Liver (tissue), 9 donors: ENCODE measurements around the gene ARHGAP4. TPM values are rescaled to one million over a fixed set of nuclear protein-coding genes. Genes with fewer than 3 reads are reported as not detected.

Experiments used
- DNase-seq: peaks from one replicate; pipeline ENCODE4 v3.0.0-alpha.2; 2017; ENCODE audit warnings: low spot score
- H3K27ac ChIP-seq, 2 donors: one replicate each; pipeline ENCODE4 v1.7.0; 2013; ENCODE audit warnings: inconsistent platforms in 2 of 2, low read length in 2 of 2, control low read depth in 1 of 2, low read depth in 1 of 2, mild to moderate bottlenecking in 1 of 2
- H3K27me3 ChIP-seq, 4 donors: one replicate each; pipeline versions ENCODE4 v1.6.1 to v1.7.0; 2013; ENCODE audit warnings: low read length in 3 of 4, inconsistent platforms in 1 of 4, mild to moderate bottlenecking in 1 of 4, moderate library complexity in 1 of 4; ENCODE audit not compliant: control insufficient read depth in 4 of 4, insufficient read depth in 4 of 4
- H3K36me3 ChIP-seq, 4 donors: one replicate each; pipeline versions ENCODE4 v1.6.1 to v1.7.0; 2013; ENCODE audit warnings: low read length in 3 of 4, mild to moderate bottlenecking in 3 of 4, low read depth in 1 of 4, moderate library complexity in 1 of 4; ENCODE audit not compliant: control insufficient read depth in 4 of 4, insufficient read depth in 3 of 4
- H3K4me1 ChIP-seq, 4 donors: one replicate each; pipeline versions ENCODE4 v1.6.1 to v1.7.0; 2013; ENCODE audit warnings: low read length in 3 of 4, mild to moderate bottlenecking in 3 of 4, moderate library complexity in 1 of 4; ENCODE audit not compliant: control insufficient read depth in 4 of 4, insufficient read depth in 4 of 4
- H3K4me3 ChIP-seq, 3 donors: one replicate each; pipeline versions ENCODE4 v1.6.1 to v1.7.0; 2013; ENCODE audit warnings: low read length in 3 of 3, control low read depth in 1 of 3, low read depth in 1 of 3, mild to moderate bottlenecking in 1 of 3
- H3K9ac ChIP-seq, 2 donors: one replicate each; pipeline ENCODE4 v1.7.0; 2013; ENCODE audit warnings: low read length in 2 of 2, mild to moderate bottlenecking in 2 of 2, moderate library complexity in 2 of 2, control low read depth in 1 of 2, low read depth in 1 of 2
- H3K9me3 ChIP-seq, 4 donors: one replicate each; pipeline versions ENCODE4 v1.6.1 to v1.7.0; 2013; ENCODE audit warnings: low read length in 3 of 4; ENCODE audit not compliant: control insufficient read depth in 4 of 4
- CTCF ChIP-seq: fragments of 150-350 bp; IDR thresholded peaks from 2 replicates; pipeline ENCODE4 v1.5.1; 2017; ENCODE audit warnings: improper control_type of control experiment, low read depth, low read length; ENCODE audit not compliant: missing input control
- EGR1 ChIP-seq, 2 donors: IDR thresholded peaks; 2 replicates each; pipeline ENCODE4 v1.6.1; 2016 to 2018; ENCODE audit warnings: antibody characterized with exemption in 2 of 2, low read depth in 2 of 2
- FOXA1 ChIP-seq: IDR thresholded peaks from 2 replicates; pipeline ENCODE4 v1.6.1; 2016; ENCODE audit warnings: antibody characterized with exemption
- FOXA2 ChIP-seq: IDR thresholded peaks from 2 replicates; pipeline ENCODE4 v1.6.1; 2016; ENCODE audit warnings: antibody characterized with exemption
- GABPA ChIP-seq, 2 donors: IDR thresholded peaks in 1 of 2; conservative IDR thresholded peaks in 1 of 2; 2 replicates each; pipeline ENCODE4 v1.6.1; 2016; ENCODE audit warnings: antibody characterized with exemption in 2 of 2, mild to moderate bottlenecking in 1 of 2, moderate library complexity in 1 of 2
- HNF4A ChIP-seq, 2 donors: conservative IDR thresholded peaks; 2 replicates each; pipeline ENCODE4 v1.6.1; 2016; ENCODE audit warnings: antibody characterized with exemption in 2 of 2, mild to moderate bottlenecking in 2 of 2
- HNF4G ChIP-seq: IDR thresholded peaks from 2 replicates; pipeline ENCODE4 v1.6.1; 2016; ENCODE audit warnings: antibody characterized with exemption
- JUND ChIP-seq, 2 donors: IDR thresholded peaks; 2 replicates each; pipeline ENCODE4 v1.6.1; 2016; ENCODE audit warnings: antibody characterized with exemption in 2 of 2
- MAX ChIP-seq: IDR thresholded peaks from 2 replicates; pipeline ENCODE4 v1.6.1; 2016; ENCODE audit warnings: antibody characterized with exemption
- NR2F2 ChIP-seq: IDR thresholded peaks from 2 replicates; pipeline ENCODE4 v1.6.1; 2016; ENCODE audit warnings: antibody characterized with exemption
- RAD21 ChIP-seq, 2 donors: IDR thresholded peaks; 2 replicates each; pipeline ENCODE4 v1.6.1; 2016; ENCODE audit warnings: antibody characterized with exemption in 2 of 2, mild to moderate bottlenecking in 2 of 2
- REST ChIP-seq: IDR thresholded peaks from 2 replicates; pipeline ENCODE4 v1.6.1; 2016; ENCODE audit warnings: antibody characterized with exemption, mild to moderate bottlenecking
- RXRA ChIP-seq, 2 donors: IDR thresholded peaks; 2 replicates each; pipeline ENCODE4 v1.6.1; 2017 to 2018; ENCODE audit warnings: antibody characterized with exemption in 2 of 2, mild to moderate bottlenecking in 1 of 2
- SP1 ChIP-seq: IDR thresholded peaks from 2 replicates; pipeline ENCODE4 v1.6.1; 2018; ENCODE audit warnings: antibody characterized with exemption, mild to moderate bottlenecking
- TAF1 ChIP-seq: conservative IDR thresholded peaks from 2 replicates; pipeline ENCODE4 v1.6.1; 2016; ENCODE audit warnings: antibody characterized with exemption, mild to moderate bottlenecking
- YY1 ChIP-seq: IDR thresholded peaks from 2 replicates; pipeline ENCODE4 v1.6.1; 2016; ENCODE audit warnings: antibody characterized with exemption, mild to moderate bottlenecking
- ZBTB33 ChIP-seq: IDR thresholded peaks from 2 replicates; pipeline ENCODE4 v1.6.1; 2016; ENCODE audit warnings: antibody characterized with exemption
- WGBS: extraction: QIAGEN DNeasy Blood & Tissue Kit; methylation state at CpG from one replicate; pipeline ENCODE4 v1.1.7; 2013; 5-methylcytosine and 5-hydroxymethylcytosine counted together
- polyA plus RNA-seq, 2 donors: library from polyadenylated mRNA; stranded (reverse) in 1 of 2; unstranded in 1 of 2; fragments of 200-250 nt in 1 of 2; fragments of >200 nt in 1 of 2; fragmentation: Nextera tagmentation in 1 of 2; extraction: Ambion mirVana in 1 of 2; gene quantifications; one replicate each; pipeline versions ENCODE4 v1.2.1 to v1.2.3, GENCODE V29; 2013 to 2015
- total RNA-seq, 2 donors: library from RNA; depleted of rRNA; stranded (reverse); fragments of >200 nt; gene quantifications; one replicate each; pipeline ENCODE4 v1.2.3, GENCODE V29; 2014
- donor health status: healthy.
- donor health status: healthy.
- donor health status: healthy.
- donor health status: healthy.
- donor health status: healthy.

ARHGAP4 gene
- total and polyA plus RNA-seq, 4 donors = 3.3 to 28.1 (median 10.2) TPM

- Histone ChIP-seq H3K9ac (no peak overlapping the region), H3K27me3 (peaks cover 0 to 5% (median 0%) of the 10 kb centered on the region in 4 donors), H3K9me3 (no peaks in the 10 kb centered on the region), H3K27ac (no peak overlapping the region), H3K36me3 (no peaks in the 10 kb centered on the region), H3K4me1 (peaks cover 0 to 2% (median 0%) of the 10 kb centered on the region in 4 donors), H3K4me3 (no peak overlapping the region)
- no peak for TF ChIP-seq YY1
- no peak for TF ChIP-seq JUND (IDR thresholded peaks at IDR 0.05)
- no peak for TF ChIP-seq ZBTB33
- TF ChIP-seq HNF4G = no peak
- TF ChIP-seq MAX = no peak
- no peak for TF ChIP-seq EGR1 (IDR thresholded peaks at IDR 0.05; ENCODE audit: low read depth in 2 of 2)
- TF ChIP-seq REST = no peak
- TF ChIP-seq HNF4A (conservative IDR thresholded peaks at IDR 0.05) = no peak
- TF ChIP-seq NR2F2 = no peak
- TF ChIP-seq GABPA (IDR thresholded peaks at IDR 0.05 in 1 of 2, conservative IDR thresholded peaks at IDR 0.05 in 1 of 2) = no peak
- TF ChIP-seq FOXA1 = no peak
- TF ChIP-seq RAD21 (IDR thresholded peaks at IDR 0.05) = no peak
- no peak for TF ChIP-seq RXRA (IDR thresholded peaks at IDR 0.05)
- no peak for TF ChIP-seq FOXA2
- no peak for TF ChIP-seq SP1
- no peak for DNase-seq
- 45% methylated on average over 13 of the region's 13 CpGs for WGBS
Observed at GRCh38 chrX:153884136-153884535, 41.9 kb downstream of the ARHGAP4 start.

- 49% methylated on average over 13 of the region's 13 CpGs for WGBS
- no peaks in the 10 kb centered on the region for H3K36me3 ChIP-seq
- no peak overlapping the region for H3K9ac ChIP-seq
- H3K9me3 ChIP-seq = no peaks in the 10 kb centered on the region
- DNase-seq = no peak
- H3K27ac ChIP-seq = no peak overlapping the region
- H3K4me1 ChIP-seq = peaks cover 0 to 2% (median 0%) of the 10 kb centered on the region in 4 donors
- peaks cover 0 to 5% (median 0%) of the 10 kb centered on the region in 4 donors for H3K27me3 ChIP-seq
- H3K4me3 ChIP-seq = no peak overlapping the region
- TF ChIP-seq NR2F2 (no peak), JUND (IDR thresholded peaks at IDR 0.05) (no peak), FOXA1 (no peak), YY1 (no peak), CTCF (no peak), MAX (no peak), RAD21 (IDR thresholded peaks at IDR 0.05) (no peak), RXRA (IDR thresholded peaks at IDR 0.05) (no peak), TAF1 (no peak), REST (no peak), SP1 (no peak), ZBTB33 (no peak), EGR1 (IDR thresholded peaks at IDR 0.05; ENCODE audit: low read depth in 2 of 2) (no peak), FOXA2 (no peak), HNF4A (conservative IDR thresholded peaks at IDR 0.05) (no peak), HNF4G (no peak)
Observed at GRCh38 chrX:153883163-153883843, 42.8 kb downstream of the ARHGAP4 start.
